Activated naive CD8-positive, alpha-beta T cell treated with anti-CD3 and anti-CD28 coated beads, Interleukin-2, amount 10 ng/mL, durations not matched to agents 7 days and 5 days (primary cell): ENCODE results near the gene AKR1C1. TPM values are rescaled to one million over a fixed set of nuclear protein-coding genes. Genes with fewer than 3 reads are reported as not detected.
"Not testable (repeated sequence)": the region's sequence is repeated elsewhere in the genome, so short reads cannot be mapped to it uniquely, and the experiment has no call there.

ENCODE experiments used
- ATAC-seq: fragments of 150-1000 bp; cut with Tn5 transposase; one replicate; pipeline ENCODE4 v1.10.0; 2021; ENCODE audit warnings: low read depth, moderate library complexity
- POLR2A ChIA-PET: fragments of 350-600 bp; sonication (Branson Sonifier 250); formaldehyde crosslinking; loops from one replicate; lab custom pipeline; 2021; ENCODE audit warnings: antibody characterized with exemption; lab: Charles Lee
- DNase-seq: peaks from one replicate; pipeline ENCODE4 v3.0.0; 2021
- H3K27ac Mint-ChIP-seq: one replicate; pipeline ENCODE4 v1.8.0; 2022; ENCODE audit warnings: mild to moderate bottlenecking, mixed read lengths
- H3K27me3 Mint-ChIP-seq: one replicate; pipeline ENCODE4 v1.8.0; 2022; ENCODE audit warnings: mild to moderate bottlenecking, moderate library complexity, mixed read lengths
- H3K36me3 Mint-ChIP-seq: one replicate; pipeline ENCODE4 v1.8.0; 2021; ENCODE audit warnings: mild to moderate bottlenecking, mixed read lengths
- H3K4me1 Mint-ChIP-seq: one replicate; pipeline ENCODE4 v1.8.0; 2021; ENCODE audit warnings: mixed read lengths
- H3K4me3 Mint-ChIP-seq: one replicate; pipeline ENCODE4 v1.8.0; 2022; ENCODE audit warnings: mild to moderate bottlenecking, moderate library complexity, mixed read lengths
- H3K9me3 Mint-ChIP-seq: one replicate; pipeline ENCODE4 v1.8.0; 2021; ENCODE audit warnings: mixed read lengths
- total RNA-seq, 2 experiments: library from RNA; stranded (reverse); gene quantifications; one replicate each; pipeline ENCODE4 v1.2.3, GENCODE V29; 2021

AKR1C1 gene
- total RNA-seq = 1 to 10 TPM; 1.0 to 1.1 TPM

DNA sequence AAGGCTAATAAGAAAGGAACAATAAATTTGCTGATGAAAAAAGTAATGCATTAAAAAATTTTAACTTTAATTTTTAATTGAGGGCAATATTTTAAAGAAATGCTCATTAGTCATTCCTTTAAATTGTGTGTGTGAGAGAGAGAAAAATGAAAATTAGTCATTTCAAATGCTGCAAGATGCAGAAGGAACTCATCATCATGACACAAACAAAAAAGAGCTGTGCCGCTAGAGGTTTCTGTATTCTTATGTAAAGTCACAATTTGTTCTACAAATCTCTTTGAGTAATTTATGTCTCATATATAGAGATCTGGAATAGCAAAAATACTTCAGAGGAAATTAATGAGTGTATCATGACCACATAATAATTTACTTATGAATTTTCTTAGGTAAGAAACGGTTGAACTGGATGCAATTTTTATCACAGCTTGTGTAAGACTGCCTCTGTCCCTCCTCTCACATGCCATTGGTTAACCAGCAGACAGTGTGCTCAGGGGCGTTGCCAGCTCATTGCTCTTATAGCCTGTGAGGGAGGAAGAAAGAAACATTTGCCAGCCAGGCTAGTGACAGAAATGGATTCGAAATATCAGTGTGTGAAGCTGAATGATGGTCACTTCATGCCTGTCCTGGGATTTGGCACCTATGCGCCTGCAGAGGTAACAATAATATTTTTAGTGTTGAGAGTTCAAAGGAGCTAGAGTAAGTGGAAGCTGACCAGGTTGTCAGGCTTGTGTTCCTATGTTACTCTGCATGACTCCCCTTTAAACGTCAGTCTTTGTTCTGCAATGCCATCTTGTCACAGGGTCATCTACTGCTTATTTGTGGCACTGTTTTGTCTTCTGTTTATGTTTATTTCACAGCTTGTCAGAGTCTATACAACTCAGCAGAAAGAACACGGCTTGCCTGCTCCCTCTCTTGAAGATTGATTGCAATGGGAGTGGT is at the start of gene AKR1C1:
TSS of gene AKR1C1 (plus strand) at position 540 of the 939 bp plus-strand sequence. CDS start at position 570, 30 bp downstream.
- H3K4me1 Mint-ChIP-seq, H3K27ac Mint-ChIP-seq, ATAC-seq, POLR2A ChIA-PET, H3K4me3 Mint-ChIP-seq, DNase-seq, H3K36me3 Mint-ChIP-seq, H3K9me3 Mint-ChIP-seq, H3K27me3 Mint-ChIP-seq: not testable (repeated sequence)

DNA sequence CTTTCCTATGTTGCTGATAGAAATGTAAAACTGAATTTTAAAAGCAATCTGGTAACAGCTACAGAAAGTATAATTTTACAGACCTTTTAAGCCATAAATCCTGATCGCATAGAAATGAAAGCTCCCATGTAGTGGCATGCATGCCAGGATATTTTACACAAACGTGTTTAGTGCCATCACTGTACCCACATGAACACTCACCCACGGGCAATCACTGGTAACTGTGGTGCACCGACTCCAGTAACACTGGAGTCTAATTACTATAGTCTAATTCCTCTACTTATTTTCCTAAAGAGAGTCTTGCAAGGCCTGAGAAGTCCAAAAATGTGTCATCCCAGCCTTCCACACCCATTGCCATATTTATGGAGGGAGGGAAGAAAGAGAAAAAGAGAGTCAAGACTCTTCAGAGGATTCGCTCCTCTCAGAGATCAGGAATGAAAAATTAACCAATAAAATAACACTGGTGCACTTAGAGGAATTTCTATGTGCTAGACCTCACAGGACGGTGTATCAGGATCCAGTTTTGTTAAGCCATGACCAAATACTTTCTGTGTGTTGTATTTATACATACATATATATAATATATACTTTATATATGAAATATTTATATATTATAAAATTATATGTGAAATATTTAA is 48.9 kb upstream of the AKR1C1 start:
- H3K27me3 Mint-ChIP-seq = no peaks in the 10 kb centered on the region
- ATAC-seq (no peak), DNase-seq (no peak)
- no peaks in the 10 kb centered on the region for H3K4me1 Mint-ChIP-seq
- POLR2A ChIA-PET = no interaction called here
- H3K36me3 Mint-ChIP-seq = peaks cover 2% of the 10 kb centered on the region
- H3K4me3 Mint-ChIP-seq = no peak overlapping the region
- H3K9me3 Mint-ChIP-seq = peaks cover 4% of the 10 kb centered on the region
- no peak overlapping the region for H3K27ac Mint-ChIP-seq

DNA sequence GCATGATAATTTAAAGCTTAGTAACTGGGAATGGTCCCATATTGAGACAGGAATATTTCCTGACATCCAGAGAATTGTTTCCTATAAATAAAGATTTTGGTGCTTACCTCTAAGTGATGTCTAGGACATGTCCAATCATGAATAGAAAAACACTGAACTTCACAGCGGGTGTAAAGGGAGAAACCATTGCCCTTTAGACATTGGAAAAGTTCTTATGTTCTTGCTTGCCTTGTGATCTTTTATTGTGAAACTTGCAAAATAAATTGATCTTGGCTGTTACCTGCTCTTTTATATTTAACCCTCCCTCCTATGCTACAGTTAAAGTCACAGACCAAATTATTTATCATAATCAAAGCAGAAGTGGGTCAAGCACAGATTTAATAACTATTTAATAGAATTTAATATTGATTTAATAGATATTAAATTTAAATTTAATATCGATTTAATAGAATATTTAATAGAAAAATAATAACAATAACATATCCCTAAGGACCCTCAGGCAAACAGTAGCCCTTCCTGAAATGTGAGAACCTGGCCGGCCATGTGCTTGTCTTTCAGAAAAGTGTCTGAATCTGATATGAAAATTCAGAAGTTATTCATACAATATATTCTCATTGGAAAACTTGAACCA is 47.0 kb upstream of the AKR1C1 start:
- POLR2A ChIA-PET = no interaction called here
- H3K27me3 Mint-ChIP-seq = no peaks in the 10 kb centered on the region

DNA sequence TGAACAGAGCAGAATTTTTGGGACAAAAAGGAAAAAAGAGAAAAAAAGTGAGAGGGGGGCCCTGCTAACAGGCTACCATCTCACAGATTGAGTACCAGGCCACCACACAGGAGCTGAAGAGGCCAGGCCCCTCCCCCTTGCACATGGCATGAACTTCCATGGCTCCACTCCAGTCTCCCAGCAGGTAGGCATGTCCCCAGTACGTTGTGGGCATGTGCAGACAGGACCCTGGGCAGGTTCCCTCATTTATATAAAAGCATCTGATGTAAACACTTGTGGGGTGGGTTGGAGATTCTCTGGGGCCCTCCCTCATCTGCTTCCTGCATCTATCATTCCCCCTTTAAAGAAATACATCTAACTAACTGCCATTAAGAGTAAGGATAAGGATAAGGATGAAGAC is 45.0 kb upstream of the AKR1C1 start:
- no peak for ATAC-seq
- Mint-ChIP-seq H3K36me3 (no peaks in the 10 kb centered on the region), H3K27ac (no peak overlapping the region), H3K9me3 (no peaks in the 10 kb centered on the region), H3K4me1 (no peaks in the 10 kb centered on the region), H3K27me3 (no peaks in the 10 kb centered on the region), H3K4me3 (no peak overlapping the region)
- POLR2A ChIA-PET = no interaction called here
- DNase-seq = no peak

More for the DNA sequence above, 47.0 kb upstream of the AKR1C1 start:
- no peak for DNase-seq
- H3K9me3 Mint-ChIP-seq = no peaks in the 10 kb centered on the region
- H3K4me3 Mint-ChIP-seq = no peak overlapping the region
- H3K4me1 Mint-ChIP-seq = no peaks in the 10 kb centered on the region
- ATAC-seq = no peak
- no peak overlapping the region for H3K27ac Mint-ChIP-seq
- H3K36me3 Mint-ChIP-seq = no peaks in the 10 kb centered on the region

DNA sequence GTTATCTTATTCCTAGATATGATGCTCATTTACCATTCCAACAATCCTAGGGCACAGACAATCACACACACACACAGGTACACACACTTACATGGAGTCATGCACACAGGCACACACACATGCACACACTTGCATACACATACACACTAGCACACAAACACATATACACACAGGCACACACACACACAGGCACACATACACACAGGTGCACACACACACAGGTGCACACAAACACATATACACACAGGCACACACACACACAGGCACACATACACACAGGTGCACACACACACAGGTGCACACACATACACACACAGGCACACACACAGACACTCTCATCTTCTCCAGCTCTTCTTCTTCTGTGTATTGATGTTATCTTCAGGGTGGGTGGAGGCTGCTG is 38.7 kb upstream of the AKR1C1 start:
- H3K27ac Mint-ChIP-seq, H3K27me3 Mint-ChIP-seq, H3K4me1 Mint-ChIP-seq, H3K4me3 Mint-ChIP-seq, H3K36me3 Mint-ChIP-seq, POLR2A ChIA-PET, DNase-seq, ATAC-seq: not testable (repeated sequence)
- peaks cover 13% of the 10 kb centered on the region for H3K9me3 Mint-ChIP-seq

DNA sequence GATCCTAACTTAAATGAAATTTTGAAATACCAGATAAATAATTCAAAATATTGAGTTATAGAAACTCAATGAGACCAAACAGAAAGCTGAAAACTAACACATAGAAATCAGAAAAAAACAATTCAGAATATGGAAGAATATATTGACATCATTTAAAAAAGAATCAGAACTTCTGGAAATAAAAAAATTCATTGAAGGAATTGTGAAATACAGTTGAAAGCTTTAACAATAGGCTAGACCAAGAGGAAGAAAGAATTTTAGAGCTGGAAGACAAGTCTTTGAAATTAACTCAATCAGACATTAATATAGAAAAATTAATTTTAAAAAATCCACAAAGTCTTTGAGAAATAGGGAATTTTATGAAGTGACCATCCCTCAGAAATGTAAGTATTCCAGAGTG is 36.8 kb upstream of the AKR1C1 start:
- H3K4me1 Mint-ChIP-seq = peaks cover 2% of the 10 kb centered on the region
- POLR2A ChIA-PET = no interaction called here
- DNase-seq (no peak), ATAC-seq (no peak)
- H3K27me3 Mint-ChIP-seq = peaks cover 2% of the 10 kb centered on the region
- no peak overlapping the region for H3K27ac Mint-ChIP-seq
- peaks cover 13% of the 10 kb centered on the region for H3K9me3 Mint-ChIP-seq
- peaks cover 6% of the 10 kb centered on the region for H3K36me3 Mint-ChIP-seq
- no peak overlapping the region for H3K4me3 Mint-ChIP-seq

DNA sequence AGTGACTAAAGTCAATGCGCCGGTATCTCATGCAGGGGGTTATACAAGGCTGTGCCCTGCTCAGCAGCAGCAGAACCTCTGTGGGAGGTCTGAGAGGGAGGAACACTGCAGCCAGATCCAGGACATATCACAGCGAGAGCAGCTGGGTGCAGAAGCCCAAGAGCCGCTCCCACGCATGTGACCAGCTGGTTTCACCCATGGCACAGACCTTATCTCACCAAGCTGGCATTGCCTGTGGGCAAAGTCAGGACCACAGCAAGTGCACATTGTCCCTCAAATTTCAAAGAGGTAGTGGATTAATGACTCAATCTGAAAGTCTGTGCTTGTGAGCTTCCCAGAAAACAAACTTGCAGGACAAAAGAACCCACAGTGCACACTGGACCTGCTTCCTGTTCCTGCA is 31.6 kb upstream of the AKR1C1 start:
- no peaks in the 10 kb centered on the region for H3K36me3 Mint-ChIP-seq
- H3K27ac Mint-ChIP-seq = no peak overlapping the region
- H3K4me3 Mint-ChIP-seq = no peak overlapping the region
- H3K4me1 Mint-ChIP-seq = no peaks in the 10 kb centered on the region
- ATAC-seq = no peak
- peaks cover 2% of the 10 kb centered on the region for H3K27me3 Mint-ChIP-seq
- POLR2A ChIA-PET = no interaction called here
- peaks cover 8% of the 10 kb centered on the region for H3K9me3 Mint-ChIP-seq
- DNase-seq = no peak

DNA sequence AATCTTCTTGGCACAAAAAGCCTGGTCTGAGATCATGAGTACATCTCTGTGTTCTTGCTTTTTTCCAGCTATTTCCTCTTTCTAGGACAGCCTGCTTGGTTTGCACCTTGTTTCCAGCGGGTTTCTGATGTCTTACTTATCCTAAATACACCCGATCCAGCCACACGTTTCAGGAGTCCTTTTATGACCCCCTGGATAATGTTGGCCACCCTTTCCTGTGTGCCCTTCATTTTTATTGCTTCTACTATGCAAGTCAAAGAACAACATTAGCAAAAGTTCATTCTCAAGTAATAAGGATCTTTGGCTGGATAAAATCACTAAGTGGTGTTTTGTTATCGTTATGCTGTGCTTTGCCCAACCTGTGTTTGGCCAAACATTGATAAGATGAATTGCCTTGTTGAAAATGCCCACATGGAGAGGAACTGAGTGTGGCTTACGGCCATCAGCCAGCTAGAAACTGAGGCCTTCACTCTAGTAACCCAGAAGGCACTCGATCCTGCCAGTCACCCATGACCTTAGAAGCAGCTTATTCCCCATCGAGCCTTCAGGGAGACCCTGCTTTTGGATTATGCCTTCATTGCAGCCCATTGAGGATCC is 28.7 kb upstream of the AKR1C1 start:
- no peaks in the 10 kb centered on the region for H3K36me3 Mint-ChIP-seq
- H3K4me3 Mint-ChIP-seq = no peak overlapping the region
- H3K27me3 Mint-ChIP-seq = no peaks in the 10 kb centered on the region
- ATAC-seq (no peak), DNase-seq (no peak)
- POLR2A ChIA-PET = no interaction called here
- no peak overlapping the region for H3K27ac Mint-ChIP-seq
- H3K9me3 Mint-ChIP-seq = no peaks in the 10 kb centered on the region
- H3K4me1 Mint-ChIP-seq = no peaks in the 10 kb centered on the region

DNA sequence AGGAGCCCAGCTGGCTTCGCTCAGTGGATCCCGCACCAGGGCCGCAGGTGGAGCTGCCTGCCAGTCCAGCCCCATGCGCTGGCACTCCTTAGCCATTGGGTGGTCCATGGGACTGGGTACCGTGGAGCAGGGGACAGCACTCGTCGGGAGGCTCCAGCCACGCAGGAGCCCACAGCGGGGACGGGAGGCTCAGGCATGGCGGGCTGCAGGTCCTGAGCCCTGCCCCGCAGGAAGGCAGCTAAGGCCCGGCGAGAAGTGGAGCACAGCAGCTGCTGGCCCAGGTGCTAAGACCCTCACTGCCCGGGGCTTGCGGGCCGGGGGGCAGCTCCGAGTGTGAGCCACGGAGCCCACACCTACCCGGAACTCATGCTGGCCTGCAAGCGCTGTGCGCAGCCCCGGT is 25.9 kb upstream of the AKR1C1 start:
- Mint-ChIP-seq H3K4me3 (no peak overlapping the region), H3K4me1 (no peaks in the 10 kb centered on the region), H3K27me3 (no peaks in the 10 kb centered on the region), H3K36me3 (no peaks in the 10 kb centered on the region), H3K9me3 (no peaks in the 10 kb centered on the region), H3K27ac (no peak overlapping the region)
- ATAC-seq (no peak), DNase-seq (no peak)
- POLR2A ChIA-PET = no interaction called here

DNA sequence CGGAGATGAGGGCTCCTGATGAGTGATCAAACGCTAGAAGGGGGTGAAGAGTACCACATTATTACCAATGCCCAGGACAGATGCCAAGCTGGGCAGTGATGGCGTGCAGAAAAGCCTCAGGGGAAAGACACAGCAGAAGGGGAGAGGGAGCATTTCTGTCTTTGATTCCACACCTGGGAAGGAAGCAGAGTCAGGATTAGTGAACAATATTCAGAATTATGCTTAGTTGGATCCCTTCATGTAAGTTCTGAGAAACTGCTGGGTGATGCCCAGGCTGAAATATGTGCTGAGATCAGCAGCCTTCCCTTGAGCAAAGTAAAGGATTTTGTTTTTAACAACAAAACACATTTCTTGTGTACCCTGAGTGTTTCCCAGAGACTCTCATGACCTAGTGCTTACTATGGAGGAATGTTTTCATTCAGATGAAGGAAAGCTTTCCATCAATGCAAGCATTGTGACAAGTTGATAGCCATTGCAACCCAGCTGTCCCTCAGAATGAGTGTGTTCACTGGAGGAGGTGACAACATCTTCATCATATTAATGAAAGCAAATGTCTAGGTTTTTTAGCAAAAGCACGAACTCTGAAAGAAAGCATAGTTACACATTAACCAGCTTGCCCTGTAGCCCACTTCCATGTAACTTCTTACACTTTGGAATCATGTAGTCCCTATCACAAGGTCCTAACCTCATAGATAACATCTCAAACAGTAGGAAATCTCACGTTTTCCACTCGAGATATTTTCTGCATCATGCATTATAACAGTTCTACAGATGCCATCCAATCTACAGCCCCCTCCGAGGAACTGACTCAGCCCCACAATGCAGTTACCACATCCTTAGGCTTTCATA is 23.8 kb upstream of the AKR1C1 start:
- H3K36me3 Mint-ChIP-seq = no peaks in the 10 kb centered on the region
- H3K4me1 Mint-ChIP-seq = no peaks in the 10 kb centered on the region
- ATAC-seq (no peak), DNase-seq (no peak)
- no peak overlapping the region for H3K4me3 Mint-ChIP-seq
- no peaks in the 10 kb centered on the region for H3K9me3 Mint-ChIP-seq
- H3K27me3 Mint-ChIP-seq = no peaks in the 10 kb centered on the region
- H3K27ac Mint-ChIP-seq = no peak overlapping the region
- POLR2A ChIA-PET = no interaction called here

DNA sequence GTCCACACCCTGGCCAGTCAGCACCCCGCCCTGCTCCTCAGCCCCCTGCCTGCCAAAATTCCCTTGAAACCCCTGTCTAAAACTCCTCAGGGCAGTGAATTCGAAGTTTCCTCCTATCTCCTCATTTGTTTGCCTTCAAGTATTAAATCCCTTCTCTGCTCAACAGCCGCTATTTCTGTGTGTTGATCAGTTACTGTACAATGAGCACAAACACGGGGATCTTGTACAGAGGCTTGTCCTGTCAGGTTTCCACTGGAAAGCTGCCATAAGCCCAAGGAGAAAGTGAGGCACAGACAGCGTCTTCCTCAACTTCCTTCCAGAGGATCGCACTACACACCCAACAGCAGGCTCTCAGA is 23.2 kb upstream of the AKR1C1 start:
- DNase-seq, H3K27ac Mint-ChIP-seq, H3K27me3 Mint-ChIP-seq, H3K36me3 Mint-ChIP-seq, POLR2A ChIA-PET, ATAC-seq, H3K4me1 Mint-ChIP-seq, H3K4me3 Mint-ChIP-seq, H3K9me3 Mint-ChIP-seq: not testable (repeated sequence)

DNA sequence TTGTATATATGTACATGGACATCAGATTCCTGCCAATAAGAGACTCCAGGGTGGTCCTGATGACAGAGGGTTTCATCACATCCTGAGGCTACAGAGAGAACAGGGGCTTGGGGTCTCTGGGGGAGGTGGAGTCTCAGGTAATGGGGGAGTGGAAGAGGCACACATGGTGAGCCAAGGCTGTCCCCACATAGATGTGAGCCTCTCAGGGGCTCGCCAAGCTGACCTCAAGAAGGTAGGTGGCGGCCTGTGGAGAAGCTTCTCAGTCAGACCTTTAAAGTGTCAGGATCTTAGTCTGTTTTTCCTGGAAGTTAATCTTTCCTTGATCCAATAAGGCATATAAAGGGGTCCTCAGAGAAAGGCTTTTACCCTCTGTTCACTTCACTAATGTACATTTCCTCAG is 22.3 kb upstream of the AKR1C1 start:
- H3K4me3 Mint-ChIP-seq, ATAC-seq, H3K27ac Mint-ChIP-seq, DNase-seq, H3K36me3 Mint-ChIP-seq, H3K27me3 Mint-ChIP-seq, POLR2A ChIA-PET, H3K9me3 Mint-ChIP-seq, H3K4me1 Mint-ChIP-seq: not testable (repeated sequence)
